Globus pallidus (tissue), 1 donor: ENCODE results near the gene SPTY2D1.

Source experiments
- DNase-seq: peaks from one replicate; pipeline ENCODE4 v3.0.0-alpha.2; 2015; ENCODE audit warnings: low spot score

The SPTY2D1 gene

DNA sequence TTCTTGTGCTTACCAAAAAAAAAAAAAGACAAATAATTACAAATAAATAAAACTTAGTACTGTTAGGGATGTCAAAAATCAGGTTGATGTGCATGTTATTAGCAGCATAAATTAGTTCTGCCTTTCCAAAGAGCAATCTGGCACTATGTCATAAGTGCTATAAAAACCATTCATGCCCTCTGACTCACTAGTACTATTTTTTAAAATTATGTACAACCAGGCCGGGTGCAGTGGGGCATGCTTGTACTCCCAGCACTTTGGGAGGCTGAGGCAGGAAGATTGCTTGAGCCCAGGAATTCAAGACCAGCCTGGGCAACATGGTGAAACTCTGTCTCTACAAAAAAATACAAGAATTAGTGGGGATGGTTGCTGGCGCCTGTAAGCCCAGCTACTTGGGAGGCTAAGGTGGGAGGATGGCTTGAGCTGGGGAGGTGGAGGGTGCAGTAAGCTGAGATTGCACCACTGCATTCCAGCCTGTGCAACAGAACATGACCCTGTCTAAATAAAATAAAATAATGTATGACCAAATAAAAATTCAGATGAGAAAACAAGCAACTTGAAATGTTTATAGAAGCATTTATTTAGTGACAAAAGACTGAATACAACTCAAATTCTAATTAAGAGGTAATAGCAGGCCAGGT, 70.9 kb downstream of the SPTY2D1 start:
- no peak for DNase-seq
